HG02642 (cell line): ENCODE results near the gene ABR.
"Not testable (repeated sequence)": the region's sequence is repeated elsewhere in the genome, so short reads cannot be mapped to it uniquely, and the experiment has no call there.

Experiments
- ATAC-seq: cut with Tn5 transposase; IDR thresholded peaks from one replicate; pipeline ENCODE4 v1.9.1; 2021; ENCODE audit warnings: mild to moderate bottlenecking; ENCODE audit not compliant: unreplicated experiment, poor library complexity

ABR gene

DNA sequence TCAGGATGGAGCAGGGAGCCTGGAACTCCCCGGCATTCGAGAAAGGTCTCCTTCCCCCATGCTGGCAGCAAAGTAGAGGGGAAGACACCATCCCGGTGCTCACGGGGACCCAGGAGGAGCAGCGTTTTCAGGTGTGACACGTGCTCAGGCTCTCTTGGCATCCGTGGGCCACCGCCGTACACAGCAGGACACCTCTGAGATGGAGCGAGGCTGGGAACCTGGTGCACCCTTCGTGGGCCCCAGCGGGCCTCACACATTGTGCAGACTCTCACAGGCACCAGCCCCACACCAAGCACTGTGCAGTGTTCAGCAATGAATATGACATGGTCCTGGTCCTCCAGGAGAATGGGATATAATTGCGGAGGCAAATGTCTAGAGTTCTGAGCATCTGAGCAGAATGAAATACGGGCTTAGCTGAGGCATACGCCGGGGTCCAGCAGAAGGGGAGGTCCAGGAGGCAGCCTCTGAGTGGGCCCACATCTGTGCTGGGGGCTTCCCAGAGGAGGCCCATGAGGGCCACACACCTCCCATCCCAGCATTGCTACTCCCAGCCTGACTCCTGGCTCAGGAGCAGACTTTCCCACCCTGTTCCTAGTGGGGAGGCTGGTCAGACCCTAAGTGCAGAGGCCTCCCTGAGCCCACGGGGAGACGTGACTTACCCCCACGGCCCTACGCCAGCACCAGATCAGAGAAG is 72.6 kb downstream of the ABR start:
- ATAC-seq = no peak

- no peak for ATAC-seq
Measured at GRCh38 chr17:1104222-1104621, 75.6 kb downstream of the ABR start.

DNA sequence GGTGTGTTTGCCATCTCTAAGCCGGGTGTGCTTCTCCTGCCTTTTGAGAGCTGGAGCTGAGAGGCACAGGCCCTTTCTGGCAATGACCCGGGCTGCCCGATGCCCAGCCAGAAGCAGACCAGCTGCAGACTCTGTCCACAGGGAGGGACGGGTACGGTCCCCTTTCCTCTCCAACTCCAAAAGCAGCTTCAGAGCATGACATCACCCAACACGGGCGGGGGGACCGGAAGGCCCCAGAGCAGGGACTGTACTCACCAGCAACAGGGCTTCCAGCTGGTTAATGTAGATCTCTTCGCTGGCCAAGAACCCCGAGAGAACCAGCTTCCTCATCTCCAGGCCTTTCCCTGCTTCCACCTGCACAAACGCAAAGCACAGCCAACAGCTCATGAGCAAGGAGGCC is 79.4 kb downstream of the ABR start:
- no peak for ATAC-seq

DNA sequence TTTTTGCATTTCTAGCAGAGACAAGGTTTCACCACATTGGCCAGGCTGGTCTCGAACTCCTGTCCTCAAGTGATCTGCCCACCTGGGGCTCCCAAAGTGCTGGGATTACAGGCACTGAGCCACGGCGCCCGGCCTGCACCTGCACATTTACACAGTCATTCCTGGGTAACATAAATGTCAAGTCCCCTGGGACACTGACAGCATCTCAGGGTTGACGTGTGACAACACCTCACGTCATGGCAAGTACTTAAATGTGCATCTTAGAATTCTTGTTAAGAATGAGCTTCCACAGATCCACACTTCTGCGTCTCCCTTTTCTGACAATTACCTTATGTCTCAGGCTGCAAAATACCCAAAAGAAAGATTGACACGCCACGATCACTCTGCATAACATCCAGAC is 80.5 kb downstream of the ABR start:
- no peak for ATAC-seq

DNA sequence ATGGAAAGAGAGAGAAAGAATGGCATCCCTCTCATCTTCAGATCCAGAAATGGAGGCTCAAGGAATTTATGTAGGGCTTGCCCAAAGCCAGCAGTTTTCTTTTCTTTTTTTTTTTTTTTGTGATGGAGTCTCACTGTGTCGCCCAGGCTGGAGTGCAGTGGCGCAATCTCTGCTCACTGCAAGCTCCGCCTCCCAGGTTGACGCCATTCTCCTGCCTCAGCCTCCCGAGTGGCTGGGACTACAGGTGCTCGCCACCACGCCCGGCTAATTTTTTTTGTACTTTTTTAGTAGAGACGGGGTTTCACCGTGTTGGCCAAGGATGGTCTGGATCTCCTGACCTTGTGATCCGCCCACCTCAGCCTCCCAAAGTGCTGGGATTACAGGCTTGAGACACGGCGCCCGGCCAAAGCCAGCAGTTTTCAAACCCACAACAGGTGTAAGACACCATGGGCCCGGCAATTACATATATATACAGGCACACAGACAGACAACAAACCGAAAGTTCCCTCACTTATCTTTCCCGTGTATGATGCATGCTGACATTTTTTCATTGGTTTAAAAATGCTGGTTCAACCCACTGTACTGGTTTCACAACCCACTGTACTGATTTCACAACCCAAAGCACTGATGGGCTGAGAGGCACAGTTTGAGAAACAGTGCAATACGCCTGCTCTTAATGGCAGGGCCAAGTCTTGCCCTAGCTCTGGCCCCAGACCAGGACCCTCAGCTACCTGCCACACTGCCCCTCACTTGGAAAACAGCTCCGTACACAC is 81.6 kb downstream of the ABR start:
- not testable (repeated sequence) for ATAC-seq

GRCh38 chr17:1096215-1096614 is 83.6 kb downstream of the ABR start:
- ATAC-seq = no peak

- ATAC-seq = no peak
Measured at GRCh38 chr17:1095853-1096173, 84.0 kb downstream of the ABR start.

DNA sequence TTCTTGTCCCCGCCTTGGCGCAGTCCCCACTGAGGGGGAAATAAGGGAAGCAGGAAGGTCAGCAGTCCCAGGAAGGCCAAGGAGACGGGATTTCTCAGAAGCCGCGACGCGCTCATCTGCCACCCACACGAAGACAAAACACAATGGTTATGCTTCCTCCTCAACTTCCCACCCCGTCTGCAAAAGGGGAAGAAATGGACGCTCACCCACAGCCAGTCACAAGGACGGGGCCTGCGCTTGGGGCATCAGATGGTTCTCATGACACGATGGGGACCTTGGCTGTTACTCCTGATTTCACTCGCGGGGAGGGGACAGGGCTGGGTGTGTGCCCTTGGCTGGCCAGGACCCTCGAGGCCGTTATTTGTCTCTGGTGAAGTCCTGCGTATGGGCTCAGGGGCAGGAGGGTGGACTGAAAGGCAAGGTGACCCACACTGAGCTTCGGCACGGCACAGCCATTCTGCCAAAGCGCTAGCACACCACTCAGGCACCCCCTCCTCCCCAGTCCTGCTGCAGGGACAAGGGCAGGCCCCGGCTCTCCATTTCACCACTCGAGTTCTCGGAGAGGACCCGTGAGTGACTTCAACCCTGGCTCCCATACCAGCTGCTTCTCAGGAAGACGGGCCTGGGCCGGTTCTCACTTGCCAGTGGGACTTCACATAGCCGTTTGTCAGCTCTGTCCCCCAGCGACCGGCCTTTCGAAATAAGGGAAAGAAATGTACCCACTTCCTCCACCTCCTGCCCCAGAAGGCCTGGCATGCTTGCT is 84.5 kb downstream of the ABR start:
- ATAC-seq = no peak

GRCh38 chr17:1094591-1094990 is 85.2 kb downstream of the ABR start:
- ATAC-seq = no peak

DNA sequence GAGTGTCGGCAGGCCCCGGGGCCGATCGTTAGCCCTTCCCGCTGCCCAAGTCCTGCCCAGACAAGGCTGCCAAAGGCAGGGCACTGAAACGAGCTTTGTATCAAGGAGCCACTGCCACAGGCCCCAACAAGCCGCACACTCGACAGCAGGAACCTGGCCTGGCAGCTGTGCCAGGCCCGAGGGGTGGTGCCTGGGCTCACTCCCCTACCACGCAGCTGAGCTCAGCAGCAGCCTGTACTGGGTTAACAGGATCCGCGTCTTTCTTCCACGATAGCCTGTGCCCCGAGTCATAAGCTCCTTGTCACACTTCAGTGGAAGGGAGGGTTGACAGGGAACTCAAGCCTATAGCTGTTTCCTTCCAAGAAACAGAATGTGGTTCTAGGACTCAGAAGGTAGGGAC is 87.9 kb downstream of the ABR start:
- no peak for ATAC-seq

- ATAC-seq = no peak
Measured at GRCh38 chr17:1091190-1091534, 88.6 kb downstream of the ABR start.

GRCh38 chr17:1090465-1091189 is 89.2 kb downstream of the ABR start:
- ATAC-seq = no peak

DNA sequence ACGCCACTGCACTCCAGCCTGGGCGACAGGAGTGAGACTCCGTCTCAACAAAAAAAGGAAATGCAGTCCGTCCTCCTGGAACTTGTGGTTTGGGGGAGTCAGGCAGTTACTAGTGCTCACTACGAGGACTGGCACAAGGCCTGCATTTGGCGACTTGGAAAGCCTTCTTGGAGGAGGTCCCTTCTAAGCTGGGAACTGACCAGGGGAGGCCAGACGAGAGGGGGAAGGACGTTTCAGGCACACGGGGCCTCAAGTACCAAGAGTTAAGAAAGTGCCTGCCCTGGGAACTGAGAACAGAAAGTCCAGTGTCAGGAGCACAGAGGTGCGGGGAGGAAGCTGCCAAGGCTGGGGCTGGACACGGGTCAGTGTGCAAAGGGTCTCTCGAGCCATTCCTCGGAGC is 89.9 kb downstream of the ABR start:
- no peak for ATAC-seq

GRCh38 chr17:1087381-1088241 is 92.2 kb downstream of the ABR start:
- no peak for ATAC-seq

DNA sequence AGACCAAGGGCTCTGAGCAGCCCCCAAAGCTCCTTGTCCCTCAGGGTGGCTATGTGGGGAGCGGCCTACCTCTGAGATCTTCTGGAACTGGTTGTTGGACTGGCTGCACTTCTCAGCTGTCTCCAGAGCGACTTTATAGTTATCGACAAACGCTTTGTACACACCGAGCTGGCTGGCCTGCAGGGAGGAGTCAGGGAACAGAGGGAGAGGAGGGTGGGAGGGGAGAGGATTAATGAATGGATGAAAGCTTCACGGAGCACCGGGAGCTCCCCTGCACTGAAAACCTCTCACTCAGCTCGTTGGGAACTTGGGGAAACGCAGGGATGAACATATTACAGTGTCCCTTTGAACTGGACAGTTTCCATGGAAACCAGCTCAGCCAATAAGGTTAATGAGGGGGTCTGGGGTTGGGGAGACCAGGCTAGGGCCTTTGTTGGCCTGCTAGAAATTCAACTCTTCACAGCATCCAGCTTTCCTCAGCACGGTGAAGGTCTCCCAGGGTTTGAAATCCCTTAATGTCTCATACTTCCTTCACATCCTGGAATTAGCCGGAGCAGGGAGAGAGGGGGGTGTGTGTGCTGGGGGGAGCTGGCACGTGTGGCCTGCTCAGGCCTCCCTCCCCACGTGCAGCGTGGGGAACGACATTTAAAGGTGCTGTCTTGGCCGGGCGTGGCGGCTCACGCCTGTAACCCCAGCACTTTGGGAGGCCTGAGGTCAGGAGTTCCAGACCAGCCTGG is 96.2 kb downstream of the ABR start:
- no peak for ATAC-seq

- no peak for ATAC-seq
Measured at GRCh38 chr17:1082579-1082978, 97.2 kb downstream of the ABR start.

GRCh38 chr17:1078831-1079561 is 100.8 kb downstream of the ABR start:
- no peak for ATAC-seq

DNA sequence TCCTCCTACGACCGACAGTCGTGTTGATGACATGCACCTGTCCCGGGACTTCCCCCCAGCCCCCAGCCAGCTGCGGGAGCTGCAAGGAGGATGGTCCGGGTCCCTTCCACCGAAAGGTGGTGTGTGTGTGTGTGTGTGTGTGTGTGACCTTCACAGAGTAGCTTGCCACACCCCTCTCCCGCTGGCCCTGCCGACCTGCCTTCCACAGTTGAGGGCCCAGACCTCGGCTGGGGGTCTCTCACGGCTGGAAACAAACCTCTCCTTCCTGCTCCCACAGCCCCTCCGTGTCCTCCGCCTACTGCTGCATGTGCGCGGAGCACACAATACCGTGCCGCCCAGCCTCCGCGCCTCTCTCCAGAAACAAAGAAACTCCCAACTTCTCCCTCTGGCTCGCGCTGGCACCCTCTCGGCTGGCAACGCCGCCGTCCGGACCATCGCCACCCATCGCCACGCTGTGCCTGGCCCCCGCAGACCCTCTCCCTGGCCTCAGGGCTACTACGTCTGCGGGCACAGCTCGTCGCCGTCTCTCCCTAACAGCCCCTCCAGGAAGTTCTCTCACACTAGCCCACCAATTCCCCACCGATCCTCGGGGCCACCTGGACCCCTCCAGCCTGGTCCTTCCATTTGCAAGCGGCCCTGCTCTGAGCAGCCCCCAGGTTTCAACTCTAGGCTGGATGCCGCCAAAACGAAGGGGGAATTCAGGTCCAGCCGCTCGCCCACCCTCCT is 101.6 kb downstream of the ABR start:
- no peak for ATAC-seq
